HG03103 (cell line): ENCODE measurements around the gene PLPP2.

Source experiments
- ATAC-seq: cut with Tn5 transposase; IDR thresholded peaks from one replicate; pipeline ENCODE4 v1.9.1; 2021; ENCODE audit warnings: low read depth; ENCODE audit not compliant: unreplicated experiment

The PLPP2 gene

DNA sequence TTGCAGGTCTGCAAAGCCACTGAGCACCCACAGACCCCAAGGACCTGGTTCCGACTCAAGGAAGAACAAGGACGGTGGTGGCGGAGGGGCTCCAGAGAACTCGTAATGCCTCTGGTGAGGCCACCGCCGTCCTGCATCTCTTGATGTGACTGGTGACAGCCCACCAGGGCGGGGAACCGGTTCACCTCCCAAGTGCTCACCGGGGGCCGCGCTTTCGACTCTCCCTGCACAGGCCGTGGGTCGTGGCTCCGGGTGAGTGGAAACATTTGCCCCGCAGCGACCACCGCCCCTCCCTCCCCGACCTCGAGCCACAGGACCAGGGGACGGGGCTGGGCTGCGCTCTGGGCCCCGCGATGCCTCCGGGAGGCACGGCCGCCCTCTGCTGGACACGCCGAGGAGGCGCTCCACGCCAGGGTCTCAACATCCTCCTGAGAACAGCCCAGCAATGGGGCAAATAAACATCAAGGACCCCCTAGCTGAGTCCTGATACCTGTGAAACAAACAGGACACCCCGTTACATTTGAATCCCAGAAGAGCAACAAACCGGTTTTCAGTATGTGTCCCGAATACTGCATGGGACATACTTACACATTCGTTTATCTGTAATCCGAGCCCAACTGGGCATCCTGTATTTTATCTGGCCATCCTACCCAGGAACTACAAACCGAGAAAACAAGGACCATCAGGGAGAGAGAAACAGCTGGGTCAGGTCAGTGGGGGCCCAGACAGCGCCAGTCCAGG is 3.9 kb upstream of the PLPP2 start:
- ATAC-seq, result no peak

GRCh38 chr19:294341-294945 is 3.2 kb upstream of the PLPP2 start:
- no peak for ATAC-seq

DNA sequence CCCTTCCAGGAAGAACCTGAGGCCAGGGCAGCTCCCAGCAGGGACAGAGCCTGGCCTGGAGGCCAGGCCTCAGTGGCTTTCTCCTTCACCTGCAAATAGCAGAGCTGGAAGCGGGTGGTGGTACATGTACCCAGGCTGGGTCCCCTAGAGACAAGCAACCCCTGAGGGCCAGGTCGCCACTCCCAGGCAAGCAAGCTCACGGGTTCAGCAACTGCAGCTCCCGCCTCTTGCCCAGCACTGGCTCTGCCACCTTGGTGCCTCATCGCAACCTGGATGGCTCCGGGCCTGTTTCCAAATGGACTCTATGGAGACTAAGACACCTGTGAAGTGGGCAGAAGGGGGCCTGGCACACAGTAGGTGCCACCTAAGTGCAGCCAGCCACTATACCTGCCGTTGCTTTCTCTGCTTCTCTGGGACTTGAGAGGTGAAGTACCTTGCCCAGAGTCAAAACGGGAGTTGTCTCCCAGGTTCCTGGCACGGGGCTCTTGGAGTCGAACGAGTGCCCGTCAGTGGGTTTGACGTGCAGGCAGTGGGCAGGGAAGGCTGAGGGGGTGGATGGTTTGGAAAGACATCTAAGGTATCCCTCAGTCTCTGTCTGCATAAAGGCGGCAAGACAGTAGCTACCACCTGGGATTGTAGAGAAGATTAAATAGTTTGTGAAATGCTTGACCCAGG is 2.4 kb upstream of the PLPP2 start:
- ATAC-seq, result no peak

- ATAC-seq, result no peak
These were observed 1.7 kb upstream of the PLPP2 start for GRCh38 chr19:292951-293350.

DNA sequence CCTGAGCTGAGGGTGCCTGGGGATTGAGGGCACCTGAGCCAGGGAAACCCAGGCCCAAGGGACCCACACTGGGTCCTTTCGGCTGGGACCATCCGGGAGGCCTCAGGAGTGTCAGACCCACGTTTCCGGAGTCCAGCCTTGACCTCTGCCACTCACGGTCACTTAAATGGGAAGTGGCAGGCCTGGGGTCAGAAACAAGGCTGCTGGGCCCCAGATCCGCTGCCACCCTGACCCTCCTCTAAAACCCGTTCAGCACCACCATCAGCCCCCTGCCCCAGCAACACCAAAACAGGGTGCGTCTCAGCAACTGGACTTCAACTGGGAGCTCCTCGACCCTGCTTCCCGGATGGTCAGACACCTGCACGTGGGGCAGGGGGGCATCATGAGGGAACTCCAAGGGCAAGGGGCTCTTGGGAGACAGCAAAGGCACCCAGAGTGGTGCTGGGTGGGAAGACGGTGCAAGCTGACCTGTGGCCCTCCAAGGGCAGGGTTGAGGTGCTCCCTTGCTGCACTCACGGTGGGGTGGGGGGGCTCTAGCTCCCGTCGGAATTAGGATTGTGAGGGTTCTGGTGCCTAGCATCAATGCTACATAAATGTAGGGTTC is 1.2 kb upstream of the PLPP2 start:
- ATAC-seq, result no peak

GRCh38 chr19:291561-292280 is 518 bp upstream of the PLPP2 start:
- no peak for ATAC-seq

DNA sequence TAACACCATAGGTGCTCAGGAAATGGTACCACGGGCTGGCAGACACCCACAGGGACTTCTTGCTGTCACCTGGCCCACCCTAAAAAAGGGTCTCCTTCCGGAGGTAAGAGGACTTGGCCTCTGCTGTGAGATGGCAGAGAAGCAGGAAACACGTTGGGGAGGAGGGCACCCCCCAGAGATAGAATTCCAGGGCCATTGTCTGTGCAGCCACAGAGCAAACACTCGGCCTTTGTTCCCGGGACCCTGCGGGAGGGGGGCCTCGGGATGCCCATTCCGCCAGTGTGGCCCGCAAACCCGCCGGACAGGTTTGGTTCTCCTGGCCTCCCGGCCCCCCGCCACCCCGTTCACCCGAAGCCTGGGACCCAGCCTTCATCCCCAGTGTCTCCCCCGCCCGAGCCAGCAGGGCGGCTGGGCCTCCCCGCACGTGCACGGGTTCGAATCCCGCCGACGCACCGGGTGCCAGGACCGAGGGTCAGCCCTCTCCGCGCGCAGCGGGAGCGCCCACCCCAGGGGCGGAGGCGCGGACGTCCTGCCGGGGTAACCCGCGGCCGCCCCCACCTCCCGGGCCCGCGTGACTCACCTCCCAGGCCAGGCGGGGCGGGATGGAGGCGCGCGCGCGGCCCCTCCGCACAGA is 714 bp downstream of the PLPP2 start:
- no peak for ATAC-seq

GRCh38 chr19:289651-290371 is 1.4 kb downstream of the PLPP2 start:
- no peak for ATAC-seq

DNA sequence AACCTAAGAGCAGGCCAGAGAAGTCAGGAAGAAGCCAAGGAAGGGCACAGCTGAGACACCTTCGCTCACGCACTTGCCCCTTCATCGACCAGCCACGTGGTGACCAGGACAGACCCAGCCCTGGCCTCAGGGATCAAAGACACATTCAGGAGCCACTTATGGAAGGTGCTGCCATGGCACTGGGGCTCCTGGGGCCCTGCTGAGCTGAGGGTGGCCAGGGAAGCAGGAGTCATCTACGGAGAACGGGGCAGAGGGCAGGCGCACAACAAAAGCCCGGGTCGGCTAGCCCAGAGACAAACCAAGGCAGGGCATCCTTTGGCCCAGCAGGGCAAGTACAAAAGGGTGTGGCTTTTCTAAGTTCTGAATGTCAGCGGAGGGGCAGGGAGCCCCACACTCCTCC is 2.3 kb downstream of the PLPP2 start:
- ATAC-seq, result no peak

GRCh38 chr19:287381-287871 is 3.8 kb downstream of the PLPP2 start:
- ATAC-seq, result no peak

GRCh38 chr19:283395-283794 is 7.8 kb downstream of the PLPP2 start:
- no peak for ATAC-seq

GRCh38 chr19:282501-282900 is 8.7 kb downstream of the PLPP2 start:
- ATAC-seq, result no peak

DNA sequence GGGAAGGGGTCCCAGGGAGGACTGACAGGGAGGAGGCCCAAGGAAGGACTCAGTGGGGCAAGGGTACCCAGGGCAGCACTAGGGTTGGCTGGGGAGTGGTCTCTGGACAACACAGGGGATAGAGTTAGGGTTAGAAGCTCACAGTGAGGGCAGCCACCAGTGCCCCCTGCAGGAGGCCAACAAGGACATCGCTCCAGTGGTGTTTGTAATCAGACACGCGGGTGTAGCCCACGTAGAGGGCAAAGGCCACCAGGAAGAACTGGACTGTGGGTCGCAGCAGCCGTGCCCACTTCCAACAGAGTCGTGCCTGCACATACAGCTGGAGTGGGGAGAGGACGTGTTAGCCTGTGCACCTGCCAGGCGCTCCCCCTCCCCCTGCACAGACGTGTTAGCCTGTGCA is 9.2 kb downstream of the PLPP2 start:
- no peak for ATAC-seq

DNA sequence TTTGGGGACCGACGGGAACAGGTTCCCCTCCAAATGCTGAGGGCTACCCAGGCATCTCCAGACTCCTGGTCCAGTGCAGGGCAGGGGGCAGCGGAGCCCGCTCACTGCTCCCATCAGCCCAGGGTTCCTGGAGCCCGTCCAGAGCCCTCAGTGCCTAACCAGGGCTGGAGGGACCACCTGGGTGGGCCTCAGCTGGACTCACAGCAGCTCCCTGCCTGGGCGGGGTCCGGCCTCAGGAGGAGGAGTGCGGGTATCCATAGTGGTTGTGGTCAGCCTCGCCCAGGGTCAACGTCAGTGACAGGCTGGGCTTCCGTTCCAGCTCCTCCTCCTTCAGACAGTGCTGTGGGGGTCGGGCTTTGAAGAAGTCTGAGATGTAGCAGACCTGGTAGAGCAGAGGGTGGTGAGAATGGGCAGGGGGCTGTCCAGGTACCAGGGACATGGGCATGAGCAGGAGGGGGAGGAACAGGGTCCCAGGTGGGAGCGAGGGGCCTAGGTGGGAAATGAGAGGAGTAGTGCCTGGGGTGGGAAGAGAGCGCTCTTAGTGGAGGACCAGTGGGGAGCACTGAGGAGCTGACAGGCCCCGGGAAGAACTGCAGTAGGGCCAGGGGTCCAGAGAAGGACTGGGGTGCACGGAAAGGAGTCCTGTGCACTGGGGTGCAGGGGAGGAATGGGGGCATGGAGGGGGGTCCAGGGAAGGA is 9.9 kb downstream of the PLPP2 start:
- no peak for ATAC-seq

- ATAC-seq, result no peak
These were observed 10.6 kb downstream of the PLPP2 start for GRCh38 chr19:280541-281009.

GRCh38 chr19:279656-280055 is 11.5 kb downstream of the PLPP2 start:
- no peak for ATAC-seq

DNA sequence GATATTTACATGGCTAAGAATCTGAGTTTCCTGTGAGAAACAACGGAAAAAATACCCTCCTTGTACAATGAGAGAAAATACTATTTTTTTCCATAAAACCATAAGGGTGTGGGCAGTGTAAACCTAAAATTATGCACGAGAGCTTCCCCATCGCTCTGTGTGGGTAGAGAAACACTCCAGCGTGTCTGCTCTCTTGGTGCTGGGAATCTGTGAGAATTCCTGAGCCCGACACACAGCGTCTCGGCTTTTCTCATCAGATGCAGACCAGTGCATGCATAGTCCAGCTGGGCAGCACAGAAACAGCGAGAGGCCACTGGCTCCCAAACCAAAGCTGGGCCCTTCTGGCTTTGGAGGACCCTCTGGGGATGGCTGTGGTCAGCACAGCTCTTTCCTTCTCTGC is 12.0 kb downstream of the PLPP2 start:
- no peak for ATAC-seq

GRCh38 chr19:277581-278165 is 13.5 kb downstream of the PLPP2 start:
- ATAC-seq, result no peak

GRCh38 chr19:277131-277530 is 14.1 kb downstream of the PLPP2 start:
- no peak for ATAC-seq
